Endothelial cell of umbilical vein (primary cell): Measurements from ENCODE around the gene TBC1D30.

Experiments
- CTCF ChIP-seq, 2 donors: IDR thresholded peaks; 1 replicate in 1 of 2; 2 replicates in 1 of 2; pipeline ENCODE4 v1.5.1; 2011; ENCODE audit warnings: low read length in 2 of 2, mild to moderate bottlenecking in 2 of 2, moderate library complexity in 2 of 2, control low read depth in 1 of 2, inconsistent platforms in 1 of 2, low read depth in 1 of 2; ENCODE audit not compliant: insufficient read depth in 1 of 2; ENCODE audit errors: extremely low read depth in 1 of 2
- EZH2 ChIP-seq: IDR thresholded peaks from 2 replicates; pipeline ENCODE4 v1.6.1; 2012; ENCODE audit warnings: borderline replicate concordance, low read depth, mild to moderate bottlenecking, moderate library complexity, low read length, inconsistent platforms; ENCODE audit not compliant: severe bottlenecking
- FOS ChIP-seq: IDR thresholded peaks from 2 replicates; pipeline ENCODE4 v1.6.1; 2011; ENCODE audit warnings: mild to moderate bottlenecking, low read length, moderate library complexity, borderline replicate concordance; ENCODE audit not compliant: insufficient read depth
- GATA2 ChIP-seq: IDR thresholded peaks from 2 replicates; pipeline ENCODE4 v1.7.0; 2011; ENCODE audit warnings: low read depth, mild to moderate bottlenecking, moderate library complexity, mixed read lengths, low read length; ENCODE audit not compliant: insufficient read length, insufficient read depth
- JUN ChIP-seq: IDR thresholded peaks from 2 replicates; pipeline ENCODE4 v1.6.1; 2011; ENCODE audit warnings: borderline replicate concordance, low read depth; ENCODE audit not compliant: insufficient read length, insufficient read depth
- MAX ChIP-seq: IDR thresholded peaks from 2 replicates; pipeline ENCODE4 v1.6.1; 2011; ENCODE audit not compliant: insufficient read depth, insufficient read length
- POLR2A ChIP-seq: IDR thresholded peaks from 2 replicates; pipeline ENCODE4 v1.6.1; 2012; ENCODE audit warnings: low read depth, mild to moderate bottlenecking, control low read depth, low read length
- POLR2AphosphoS5 ChIP-seq: IDR thresholded peaks from 2 replicates; pipeline ENCODE4 v1.6.1; 2012; ENCODE audit warnings: low read depth, mild to moderate bottlenecking, control low read depth, low read length, moderate library complexity; ENCODE audit not compliant: insufficient read depth

- TF ChIP-seq CTCF (IDR thresholded peaks at IDR 0.05; ENCODE audit: extremely low read depth in 1 of 2, insufficient read depth in 1 of 2, low read depth in 1 of 2, low read length in 2 of 2) (peak; percentile 35 to 53), POLR2A (no peak), JUN (no peak), MAX (no peak), FOS (no peak), POLR2AphosphoS5 (no peak), EZH2 (no peak), GATA2 (no peak)
Measured at GRCh38 chr12:64890873-64891468, 66.5 kb downstream of the TBC1D30 start.
